Transverse colon (tissue), 3 donors: ENCODE results near the gene MOCS3.

Source experiments
- CTCF ChIP-seq, 5 experiments: fragments of 200-600 bp in 3 of 5; fragments of 450-650 bp in 2 of 5; sonication (generic) in 3 of 5; IDR thresholded peaks; 1 replicate in 2 of 5; 2 replicates in 3 of 5; pipeline ENCODE4 v1.5.1; 2016 to 2017; ENCODE audit warnings: antibody characterized with exemption in 5 of 5, inconsistent platforms in 3 of 5, mild to moderate bottlenecking in 2 of 5, moderate library complexity in 1 of 5
- EP300 ChIP-seq: sonication (generic); formaldehyde crosslinking; IDR thresholded peaks from one replicate; pipeline ENCODE4 v1.6.1; 2017; ENCODE audit warnings: antibody characterized with exemption, low read depth

- no peak for TF ChIP-seq CTCF (IDR thresholded peaks at IDR 0.05)
- no peak for TF ChIP-seq EP300
Measured at GRCh38 chr20:51005214-51005613, 46.6 kb downstream of the MOCS3 start.
